Measurements from ENCODE around the gene RBPJ. TPM values are rescaled to one million over a fixed set of nuclear protein-coding genes. Genes with fewer than 3 reads are reported as not detected.

The RBPJ gene
- total RNA-seq, 1 experiment from 2014 or later: 53.8 TPM

- H3K9me2 ChIP-seq (ENCODE audit: insufficient read depth): no peaks in the 10 kb centered on the region
- H3K4me1 ChIP-seq (replicated peaks; ENCODE audit: insufficient read depth): no peaks in the 10 kb centered on the region
- ChIA-PET POLR2A (ENCODE audit: unreplicated experiment) (no interaction called here), CTCF (no interaction called here)
- BruUV-seq (replicated peaks): no TSS peak
- no peaks in the 10 kb centered on the region for H3K79me2 ChIP-seq (ENCODE audit: low read depth)
- H3K4me3 ChIP-seq: no peak overlapping the region
- TF ChIP-seq EZH2 (IDR thresholded peaks at IDR 0.05; ENCODE audit: low read depth): no peak
- no peak for TF ChIP-seq CTCF (conservative IDR thresholded peaks at IDR 0.05)
- H3K27me3 ChIP-seq (ENCODE audit: insufficient read depth, low read depth): no peaks in the 10 kb centered on the region
- H3K4me2 ChIP-seq: no peak overlapping the region
- DNase-seq: no peak
- intact Hi-C loops (cut with micrococcal nuclease; ENCODE audit: unreplicated experiment): no loop called here
- no peak overlapping the region for H3K27ac ChIP-seq
- H3K36me3 ChIP-seq (ENCODE audit: low read depth): no peaks in the 10 kb centered on the region
- no peak overlapping the region for H2AFZ ChIP-seq
- no peaks in the 10 kb centered on the region for H4K20me1 ChIP-seq (ENCODE audit: insufficient read depth)
- no peaks in the 10 kb centered on the region for H3F3A ChIP-seq (ENCODE audit: insufficient read depth, low read depth)
- no peaks in the 10 kb centered on the region for H3K9me3 ChIP-seq (ENCODE audit: insufficient read depth, low read depth)
Measured at GRCh38 chr4:26302031-26302899, 18.5 kb upstream of the RBPJ start.

GRCh38 chr4:26303008-26303407 lies 17.8 kb upstream of the RBPJ start:
- intact Hi-C loops (cut with micrococcal nuclease; ENCODE audit: unreplicated experiment): no loop called here
- Histone ChIP-seq H3K27ac (no peak overlapping the region), H3K27me3 (ENCODE audit: insufficient read depth, low read depth) (no peaks in the 10 kb centered on the region), H3K4me1 (replicated peaks; ENCODE audit: insufficient read depth) (no peaks in the 10 kb centered on the region), H4K20me1 (ENCODE audit: insufficient read depth) (no peaks in the 10 kb centered on the region), H3K36me3 (ENCODE audit: low read depth) (no peaks in the 10 kb centered on the region), H3K4me3 (no peak overlapping the region), H3K79me2 (ENCODE audit: low read depth) (no peaks in the 10 kb centered on the region), H3F3A (ENCODE audit: insufficient read depth, low read depth) (no peaks in the 10 kb centered on the region), H3K9me2 (ENCODE audit: insufficient read depth) (no peaks in the 10 kb centered on the region), H3K9me3 (ENCODE audit: insufficient read depth, low read depth) (no peaks in the 10 kb centered on the region), H3K4me2 (no peak overlapping the region), H2AFZ (no peak overlapping the region)
- DNase-seq: no peak
- TF ChIP-seq CTCF (conservative IDR thresholded peaks at IDR 0.05) (no peak), EZH2 (IDR thresholded peaks at IDR 0.05; ENCODE audit: low read depth) (no peak)
- CTCF ChIA-PET: no interaction called here
- POLR2A ChIA-PET (ENCODE audit: unreplicated experiment): no interaction called here
- BruUV-seq (replicated peaks): no TSS peak

GRCh38 chr4:26307037-26307800 lies 13.6 kb upstream of the RBPJ start:
- H3K9me3 ChIP-seq (ENCODE audit: insufficient read depth, low read depth): no peaks in the 10 kb centered on the region
- no peak overlapping the region for H2AFZ ChIP-seq
- no peaks in the 10 kb centered on the region for H3F3A ChIP-seq (ENCODE audit: insufficient read depth, low read depth)
- no peak overlapping the region for H3K4me3 ChIP-seq
- no peaks in the 10 kb centered on the region for H3K4me1 ChIP-seq (replicated peaks; ENCODE audit: insufficient read depth)
- H3K9me2 ChIP-seq (ENCODE audit: insufficient read depth): no peaks in the 10 kb centered on the region
- no peak for DNase-seq
- TF ChIP-seq CTCF (conservative IDR thresholded peaks at IDR 0.05) (no peak), EZH2 (IDR thresholded peaks at IDR 0.05; ENCODE audit: low read depth) (no peak)
- H4K20me1 ChIP-seq (ENCODE audit: insufficient read depth): no peaks in the 10 kb centered on the region
- POLR2A ChIA-PET (ENCODE audit: unreplicated experiment): interaction anchor here (0.7 kb wide), 1 partner anchor 364 kb away, joined by 9 read pairs; no protein-coding TSS in a partner anchor
- intact Hi-C loops (cut with micrococcal nuclease; ENCODE audit: unreplicated experiment): no loop called here
- no peaks in the 10 kb centered on the region for H3K79me2 ChIP-seq (ENCODE audit: low read depth)
- CTCF ChIA-PET: no interaction called here
- H3K27me3 ChIP-seq (ENCODE audit: insufficient read depth, low read depth): no peaks in the 10 kb centered on the region
- BruUV-seq (replicated peaks): no TSS peak
- no peak overlapping the region for H3K27ac ChIP-seq
- H3K4me2 ChIP-seq: no peak overlapping the region
- H3K36me3 ChIP-seq (ENCODE audit: low read depth): no peaks in the 10 kb centered on the region
